GM23338 (cell line): Measurements from ENCODE around the gene POLR1A. TPM values are rescaled to one million over a fixed set of nuclear protein-coding genes. Genes with fewer than 3 reads are reported as not detected.

Source experiments
- NANOG ChIP-seq: IDR thresholded peaks from 2 replicates; pipeline ENCODE4 v1.6.1; 2016; ENCODE audit warnings: antibody characterized with exemption, borderline replicate concordance
- POLR2AphosphoS5 ChIP-seq: IDR thresholded peaks from 2 replicates; pipeline ENCODE4 v1.6.1; 2016; ENCODE audit warnings: antibody characterized with exemption, low read depth
- ZNF114 ChIP-seq: fragments of 250-450 bp; sonication (Bioruptor Pico); IDR thresholded peaks from 2 replicates; pipeline ENCODE4 v1.5.0; 2020; ENCODE audit warnings: mild to moderate bottlenecking, moderate library complexity
- ZNF331 ChIP-seq: fragments of 250-450 bp; sonication (Bioruptor Pico); IDR thresholded peaks from 2 replicates; pipeline ENCODE4 v1.5.0; 2020; ENCODE audit warnings: low read depth, mild to moderate bottlenecking, moderate library complexity
- polyA plus RNA-seq: library from polyadenylated mRNA; unstranded; fragments of >200 nt; fragmentation: Nextera tagmentation; extraction: Ambion mirVana; gene quantifications from 2 replicates; pipeline ENCODE4 v1.2.1, GENCODE V29; 2016
- total RNA-seq: library from RNA; depleted of rRNA; stranded (reverse); fragments of >200 nt; shearing (Covaris generic); gene quantifications from 2 replicates; pipeline ENCODE4 v1.2.3, GENCODE V29; 2014
- TF ChIP-seq, protein P1 (sequence below): fragments of 250-450 bp; sonication (Bioruptor Pico); IDR thresholded peaks from 2 replicates; pipeline ENCODE4 v1.5.0; 2020; ENCODE audit warnings: mild to moderate bottlenecking, moderate library complexity
- TF ChIP-seq, protein P2 (sequence below): IDR thresholded peaks from 2 replicates; pipeline ENCODE4 v1.6.1; 2016; ENCODE audit warnings: antibody characterized with exemption
- TF ChIP-seq, protein P3 (sequence below), 2 experiments: fragments of 200-600 bp in 1 of 2; sonication (generic) in 1 of 2; conservative IDR thresholded peaks; 2 replicates each; pipeline versions ENCODE4 v1.5.1 to v1.6.1; 2016 to 2017; ENCODE audit warnings: antibody characterized with exemption in 2 of 2, low read depth in 2 of 2, mild to moderate bottlenecking in 2 of 2, moderate library complexity in 1 of 2

POLR1A gene
- total and polyA plus RNA-seq, 2 experiments from 2014 or later = 13.8 to 43.2 TPM

DNA sequence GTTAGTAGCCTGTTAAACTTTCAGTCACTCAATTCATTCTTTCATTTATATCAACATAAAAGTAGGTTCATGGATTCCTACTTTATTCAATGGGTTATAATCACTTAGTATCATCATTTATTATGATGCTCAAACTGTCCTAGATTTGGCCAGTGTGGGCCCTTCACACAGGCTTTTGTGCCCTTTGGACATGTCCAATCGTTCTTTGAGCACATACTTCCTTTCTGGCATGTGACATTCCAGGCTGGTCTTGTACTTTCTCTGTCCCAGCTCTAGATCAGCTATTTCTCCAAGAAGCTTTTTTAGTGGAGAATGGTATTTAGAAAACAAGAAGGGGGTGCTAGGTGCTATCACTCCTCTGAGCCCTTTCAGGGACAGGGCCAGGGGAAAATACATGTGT, 11.5 kb downstream of the POLR1A start (continued):
- TF ChIP-seq, protein P1, sequence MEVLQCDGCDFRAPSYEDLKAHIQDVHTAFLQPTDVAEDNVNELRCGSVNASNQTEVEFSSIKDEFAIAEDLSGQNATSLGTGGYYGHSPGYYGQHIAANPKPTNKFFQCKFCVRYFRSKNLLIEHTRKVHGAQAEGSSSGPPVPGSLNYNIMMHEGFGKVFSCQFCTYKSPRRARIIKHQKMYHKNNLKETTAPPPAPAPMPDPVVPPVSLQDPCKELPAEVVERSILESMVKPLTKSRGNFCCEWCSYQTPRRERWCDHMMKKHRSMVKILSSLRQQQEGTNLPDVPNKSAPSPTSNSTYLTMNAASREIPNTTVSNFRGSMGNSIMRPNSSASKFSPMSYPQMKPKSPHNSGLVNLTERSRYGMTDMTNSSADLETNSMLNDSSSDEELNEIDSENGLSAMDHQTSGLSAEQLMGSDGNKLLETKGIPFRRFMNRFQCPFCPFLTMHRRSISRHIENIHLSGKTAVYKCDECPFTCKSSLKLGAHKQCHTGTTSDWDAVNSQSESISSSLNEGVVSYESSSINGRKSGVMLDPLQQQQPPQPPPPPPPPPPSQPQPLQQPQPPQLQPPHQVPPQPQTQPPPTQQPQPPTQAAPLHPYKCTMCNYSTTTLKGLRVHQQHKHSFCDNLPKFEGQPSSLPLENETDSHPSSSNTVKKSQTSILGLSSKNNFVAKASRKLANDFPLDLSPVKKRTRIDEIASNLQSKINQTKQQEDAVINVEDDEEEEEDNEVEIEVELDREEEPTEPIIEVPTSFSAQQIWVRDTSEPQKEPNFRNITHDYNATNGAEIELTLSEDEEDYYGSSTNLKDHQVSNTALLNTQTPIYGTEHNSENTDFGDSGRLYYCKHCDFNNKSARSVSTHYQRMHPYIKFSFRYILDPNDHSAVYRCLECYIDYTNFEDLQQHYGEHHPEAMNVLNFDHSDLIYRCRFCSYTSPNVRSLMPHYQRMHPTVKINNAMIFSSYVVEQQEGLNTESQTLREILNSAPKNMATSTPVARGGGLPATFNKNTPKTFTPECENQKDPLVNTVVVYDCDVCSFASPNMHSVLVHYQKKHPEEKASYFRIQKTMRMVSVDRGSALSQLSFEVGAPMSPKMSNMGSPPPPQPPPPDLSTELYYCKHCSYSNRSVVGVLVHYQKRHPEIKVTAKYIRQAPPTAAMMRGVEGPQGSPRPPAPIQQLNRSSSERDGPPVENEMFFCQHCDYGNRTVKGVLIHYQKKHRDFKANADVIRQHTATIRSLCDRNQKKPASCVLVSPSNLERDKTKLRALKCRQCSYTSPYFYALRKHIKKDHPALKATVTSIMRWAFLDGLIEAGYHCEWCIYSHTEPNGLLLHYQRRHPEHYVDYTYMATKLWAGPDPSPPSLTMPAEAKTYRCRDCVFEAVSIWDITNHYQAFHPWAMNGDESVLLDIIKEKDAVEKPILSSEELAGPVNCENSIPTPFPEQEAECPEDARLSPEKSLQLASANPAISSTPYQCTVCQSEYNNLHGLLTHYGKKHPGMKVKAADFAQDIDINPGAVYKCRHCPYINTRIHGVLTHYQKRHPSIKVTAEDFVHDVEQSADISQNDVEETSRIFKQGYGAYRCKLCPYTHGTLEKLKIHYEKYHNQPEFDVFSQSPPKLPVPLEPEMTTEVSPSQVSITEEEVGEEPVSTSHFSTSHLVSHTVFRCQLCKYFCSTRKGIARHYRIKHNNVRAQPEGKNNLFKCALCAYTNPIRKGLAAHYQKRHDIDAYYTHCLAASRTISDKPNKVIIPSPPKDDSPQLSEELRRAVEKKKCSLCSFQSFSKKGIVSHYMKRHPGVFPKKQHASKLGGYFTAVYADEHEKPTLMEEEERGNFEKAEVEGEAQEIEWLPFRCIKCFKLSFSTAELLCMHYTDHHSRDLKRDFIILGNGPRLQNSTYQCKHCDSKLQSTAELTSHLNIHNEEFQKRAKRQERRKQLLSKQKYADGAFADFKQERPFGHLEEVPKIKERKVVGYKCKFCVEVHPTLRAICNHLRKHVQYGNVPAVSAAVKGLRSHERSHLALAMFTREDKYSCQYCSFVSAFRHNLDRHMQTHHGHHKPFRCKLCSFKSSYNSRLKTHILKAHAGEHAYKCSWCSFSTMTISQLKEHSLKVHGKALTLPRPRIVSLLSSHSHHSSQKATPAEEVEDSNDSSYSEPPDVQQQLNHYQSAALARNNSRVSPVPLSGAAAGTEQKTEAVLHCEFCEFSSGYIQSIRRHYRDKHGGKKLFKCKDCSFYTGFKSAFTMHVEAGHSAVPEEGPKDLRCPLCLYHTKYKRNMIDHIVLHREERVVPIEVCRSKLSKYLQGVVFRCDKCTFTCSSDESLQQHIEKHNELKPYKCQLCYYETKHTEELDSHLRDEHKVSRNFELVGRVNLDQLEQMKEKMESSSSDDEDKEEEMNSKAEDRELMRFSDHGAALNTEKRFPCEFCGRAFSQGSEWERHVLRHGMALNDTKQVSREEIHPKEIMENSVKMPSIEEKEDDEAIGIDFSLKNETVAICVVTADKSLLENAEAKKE (CRISPR knock-in tag) = no peak
- TF ChIP-seq ZNF114 (CRISPR knock-in tag) (no peak), POLR2AphosphoS5 (no peak), ZNF331 (CRISPR knock-in tag) (no peak), NANOG (no peak)
- TF ChIP-seq, protein P2, sequence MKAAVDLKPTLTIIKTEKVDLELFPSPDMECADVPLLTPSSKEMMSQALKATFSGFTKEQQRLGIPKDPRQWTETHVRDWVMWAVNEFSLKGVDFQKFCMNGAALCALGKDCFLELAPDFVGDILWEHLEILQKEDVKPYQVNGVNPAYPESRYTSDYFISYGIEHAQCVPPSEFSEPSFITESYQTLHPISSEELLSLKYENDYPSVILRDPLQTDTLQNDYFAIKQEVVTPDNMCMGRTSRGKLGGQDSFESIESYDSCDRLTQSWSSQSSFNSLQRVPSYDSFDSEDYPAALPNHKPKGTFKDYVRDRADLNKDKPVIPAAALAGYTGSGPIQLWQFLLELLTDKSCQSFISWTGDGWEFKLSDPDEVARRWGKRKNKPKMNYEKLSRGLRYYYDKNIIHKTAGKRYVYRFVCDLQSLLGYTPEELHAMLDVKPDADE = no peak
- TF ChIP-seq, protein P3, sequence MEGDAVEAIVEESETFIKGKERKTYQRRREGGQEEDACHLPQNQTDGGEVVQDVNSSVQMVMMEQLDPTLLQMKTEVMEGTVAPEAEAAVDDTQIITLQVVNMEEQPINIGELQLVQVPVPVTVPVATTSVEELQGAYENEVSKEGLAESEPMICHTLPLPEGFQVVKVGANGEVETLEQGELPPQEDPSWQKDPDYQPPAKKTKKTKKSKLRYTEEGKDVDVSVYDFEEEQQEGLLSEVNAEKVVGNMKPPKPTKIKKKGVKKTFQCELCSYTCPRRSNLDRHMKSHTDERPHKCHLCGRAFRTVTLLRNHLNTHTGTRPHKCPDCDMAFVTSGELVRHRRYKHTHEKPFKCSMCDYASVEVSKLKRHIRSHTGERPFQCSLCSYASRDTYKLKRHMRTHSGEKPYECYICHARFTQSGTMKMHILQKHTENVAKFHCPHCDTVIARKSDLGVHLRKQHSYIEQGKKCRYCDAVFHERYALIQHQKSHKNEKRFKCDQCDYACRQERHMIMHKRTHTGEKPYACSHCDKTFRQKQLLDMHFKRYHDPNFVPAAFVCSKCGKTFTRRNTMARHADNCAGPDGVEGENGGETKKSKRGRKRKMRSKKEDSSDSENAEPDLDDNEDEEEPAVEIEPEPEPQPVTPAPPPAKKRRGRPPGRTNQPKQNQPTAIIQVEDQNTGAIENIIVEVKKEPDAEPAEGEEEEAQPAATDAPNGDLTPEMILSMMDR (conservative IDR thresholded peaks at IDR 0.05; ENCODE audit: low read depth in 2 of 2) = no peak
